GM23338 (cell line): ENCODE data around the gene GOLM1. TPM values are rescaled to one million over a fixed set of nuclear protein-coding genes. Genes with fewer than 3 reads are reported as not detected.

Experiments used
- ATAC-seq: fragments of 200-7000 bp; cut with Tn5 transposase; 3 replicates; pipeline ENCODE4 v1.9.1; 2020
- DNase-seq: peaks from one replicate; pipeline ENCODE4 v3.0.0-alpha.2; 2015; ENCODE audit warnings: low spot score
- H2AFZ ChIP-seq: fragments of 200-600 bp; sonication (generic); 2 replicates; pipeline ENCODE4 v1.8.0; 2016; ENCODE audit warnings: antibody characterized with exemption, mild to moderate bottlenecking, moderate library complexity
- H3F3A ChIP-seq: fragments of 200-600 bp; sonication (generic); replicated peaks from 2 replicates; pipeline ENCODE4 v1.8.0; 2017; ENCODE audit warnings: antibody characterized with exemption, mixed run types, low read depth
- H3K27ac ChIP-seq: fragments of 200-600 bp; sonication (generic); 2 replicates; pipeline ENCODE4 v1.6.1; 2016; ENCODE audit warnings: low read depth
- H3K27me3 ChIP-seq: fragments of 200-600 bp; sonication (generic); 2 replicates; pipeline ENCODE4 v1.8.0; 2016; ENCODE audit warnings: mild to moderate bottlenecking, mixed run types, moderate library complexity; ENCODE audit not compliant: insufficient read depth
- H3K36me3 ChIP-seq: fragments of 200-600 bp; sonication (generic); 2 replicates; pipeline ENCODE4 v1.8.0; 2016; ENCODE audit warnings: mild to moderate bottlenecking; ENCODE audit not compliant: insufficient read depth
- H3K4me1 ChIP-seq: fragments of 200-600 bp; sonication (generic); 2 replicates; pipeline ENCODE4 v1.8.0; 2016; ENCODE audit warnings: mild to moderate bottlenecking, moderate library complexity; ENCODE audit not compliant: insufficient read depth
- H3K4me2 ChIP-seq: fragments of 200-600 bp; sonication (generic); 2 replicates; pipeline ENCODE4 v1.7.1; 2017; ENCODE audit warnings: mixed run types
- H3K4me3 ChIP-seq: fragments of 200-600 bp; sonication (generic); 2 replicates; pipeline ENCODE4 v1.6.1; 2016; ENCODE audit warnings: mixed run types
- H3K79me2 ChIP-seq: fragments of 200-600 bp; sonication (generic); replicated peaks from 2 replicates; pipeline ENCODE4 v1.8.0; 2017; ENCODE audit warnings: mild to moderate bottlenecking; ENCODE audit not compliant: insufficient read depth
- H3K9me2 ChIP-seq: fragments of 200-600 bp; sonication (generic); 2 replicates; pipeline ENCODE4 v1.8.0; 2017; ENCODE audit not compliant: insufficient read depth
- H4K20me1 ChIP-seq: fragments of 200-600 bp; sonication (generic); replicated peaks from 2 replicates; pipeline ENCODE4 v1.8.0; 2017; ENCODE audit warnings: mild to moderate bottlenecking; ENCODE audit not compliant: insufficient read depth
- H3K27ac Mint-ChIP-seq: 2 replicates; pipeline ENCODE4 v1.8.0; 2020; ENCODE audit warnings: inconsistent platforms, mild to moderate bottlenecking, moderate library complexity, mixed read lengths
- H3K27me3 Mint-ChIP-seq: 3 replicates; pipeline ENCODE4 v1.8.0; 2022; ENCODE audit warnings: low read depth, mild to moderate bottlenecking, moderate library complexity, mixed read lengths, inconsistent platforms; ENCODE audit not compliant: insufficient read depth, poor library complexity
- H3K36me3 Mint-ChIP-seq: 3 replicates; pipeline ENCODE4 v1.8.0; 2021; ENCODE audit warnings: low read depth, mild to moderate bottlenecking, inconsistent platforms, moderate library complexity, mixed read lengths
- H3K4me1 Mint-ChIP-seq: 3 replicates; pipeline ENCODE4 v1.8.0; 2020; ENCODE audit warnings: mild to moderate bottlenecking, inconsistent platforms, mixed read lengths
- H3K4me3 Mint-ChIP-seq: 3 replicates; pipeline ENCODE4 v1.8.0; 2021; ENCODE audit warnings: moderate library complexity, mild to moderate bottlenecking, inconsistent platforms, mixed read lengths
- H3K9me3 Mint-ChIP-seq: 3 replicates; pipeline ENCODE4 v1.8.0; 2020; ENCODE audit warnings: moderate library complexity, mild to moderate bottlenecking, inconsistent platforms, mixed read lengths
- POLR2AphosphoS5 ChIP-seq: IDR thresholded peaks from 2 replicates; pipeline ENCODE4 v1.6.1; 2016; ENCODE audit warnings: antibody characterized with exemption, low read depth
- ZNF114 ChIP-seq: fragments of 250-450 bp; sonication (Bioruptor Pico); IDR thresholded peaks from 2 replicates; pipeline ENCODE4 v1.5.0; 2020; ENCODE audit warnings: mild to moderate bottlenecking, moderate library complexity
- ZNF462 ChIP-seq: fragments of 250-450 bp; sonication (Bioruptor Pico); IDR thresholded peaks from 2 replicates; pipeline ENCODE4 v1.5.0; 2020; ENCODE audit warnings: mild to moderate bottlenecking, moderate library complexity
- polyA plus RNA-seq: library from polyadenylated mRNA; unstranded; fragments of >200 nt; fragmentation: Nextera tagmentation; extraction: Ambion mirVana; gene quantifications from 2 replicates; pipeline ENCODE4 v1.2.1, GENCODE V29; 2016
- total RNA-seq: library from RNA; depleted of rRNA; stranded (reverse); fragments of >200 nt; shearing (Covaris generic); gene quantifications from 2 replicates; pipeline ENCODE4 v1.2.3, GENCODE V29; 2014
- TF ChIP-seq, protein P1 (sequence below): IDR thresholded peaks from 2 replicates; pipeline ENCODE4 v1.6.1; 2016; ENCODE audit warnings: antibody characterized with exemption

The GOLM1 gene
- total and polyA plus RNA-seq, 2 experiments from 2014 or later, result 58.3 to 92.4 TPM

GRCh38 chr9:86054695-86055094, 44.7 kb downstream of the GOLM1 start:
- no peaks in the 10 kb centered on the region for H3K4me1 Mint-ChIP-seq
- no peaks in the 10 kb centered on the region; the same call in 2 of the 3 replicates for H3K9me3 Mint-ChIP-seq
- Histone ChIP-seq H2AFZ (no peak overlapping the region), H3K27ac (no peak overlapping the region), H3K4me1 (no peaks in the 10 kb centered on the region), H3F3A (no peaks in the 10 kb centered on the region), H3K27me3 (no peaks in the 10 kb centered on the region), H3K36me3 (no peaks in the 10 kb centered on the region), H3K9me2 (no peaks in the 10 kb centered on the region), H3K4me2 (no peak overlapping the region), H3K79me2 (peaks cover 5% of the 10 kb centered on the region), H4K20me1 (peaks cover 7% of the 10 kb centered on the region; the same call in 1 of the 2 replicates), H3K4me3 (no peak overlapping the region)
- peaks cover 9% of the 10 kb centered on the region; the same call in 2 of the 3 replicates for H3K36me3 Mint-ChIP-seq
- no peaks in the 10 kb centered on the region for H3K27me3 Mint-ChIP-seq
- no peak for DNase-seq
- no peak for TF ChIP-seq ZNF462 (CRISPR knock-in tag)
- no peak for TF ChIP-seq POLR2AphosphoS5
- no peak for TF ChIP-seq ZNF114
- TF ChIP-seq, protein P1, sequence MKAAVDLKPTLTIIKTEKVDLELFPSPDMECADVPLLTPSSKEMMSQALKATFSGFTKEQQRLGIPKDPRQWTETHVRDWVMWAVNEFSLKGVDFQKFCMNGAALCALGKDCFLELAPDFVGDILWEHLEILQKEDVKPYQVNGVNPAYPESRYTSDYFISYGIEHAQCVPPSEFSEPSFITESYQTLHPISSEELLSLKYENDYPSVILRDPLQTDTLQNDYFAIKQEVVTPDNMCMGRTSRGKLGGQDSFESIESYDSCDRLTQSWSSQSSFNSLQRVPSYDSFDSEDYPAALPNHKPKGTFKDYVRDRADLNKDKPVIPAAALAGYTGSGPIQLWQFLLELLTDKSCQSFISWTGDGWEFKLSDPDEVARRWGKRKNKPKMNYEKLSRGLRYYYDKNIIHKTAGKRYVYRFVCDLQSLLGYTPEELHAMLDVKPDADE, result no peak
- no peak overlapping the region for H3K27ac Mint-ChIP-seq
- no peak overlapping the region for H3K4me3 Mint-ChIP-seq
- ATAC-seq, result no peak
